ENCODE data around the gene DIAPH3.
"Not testable (repeated sequence)": the region's sequence is repeated elsewhere in the genome, so short reads cannot be mapped to it uniquely, and the experiment has no call there.

The DIAPH3 gene, protein sequence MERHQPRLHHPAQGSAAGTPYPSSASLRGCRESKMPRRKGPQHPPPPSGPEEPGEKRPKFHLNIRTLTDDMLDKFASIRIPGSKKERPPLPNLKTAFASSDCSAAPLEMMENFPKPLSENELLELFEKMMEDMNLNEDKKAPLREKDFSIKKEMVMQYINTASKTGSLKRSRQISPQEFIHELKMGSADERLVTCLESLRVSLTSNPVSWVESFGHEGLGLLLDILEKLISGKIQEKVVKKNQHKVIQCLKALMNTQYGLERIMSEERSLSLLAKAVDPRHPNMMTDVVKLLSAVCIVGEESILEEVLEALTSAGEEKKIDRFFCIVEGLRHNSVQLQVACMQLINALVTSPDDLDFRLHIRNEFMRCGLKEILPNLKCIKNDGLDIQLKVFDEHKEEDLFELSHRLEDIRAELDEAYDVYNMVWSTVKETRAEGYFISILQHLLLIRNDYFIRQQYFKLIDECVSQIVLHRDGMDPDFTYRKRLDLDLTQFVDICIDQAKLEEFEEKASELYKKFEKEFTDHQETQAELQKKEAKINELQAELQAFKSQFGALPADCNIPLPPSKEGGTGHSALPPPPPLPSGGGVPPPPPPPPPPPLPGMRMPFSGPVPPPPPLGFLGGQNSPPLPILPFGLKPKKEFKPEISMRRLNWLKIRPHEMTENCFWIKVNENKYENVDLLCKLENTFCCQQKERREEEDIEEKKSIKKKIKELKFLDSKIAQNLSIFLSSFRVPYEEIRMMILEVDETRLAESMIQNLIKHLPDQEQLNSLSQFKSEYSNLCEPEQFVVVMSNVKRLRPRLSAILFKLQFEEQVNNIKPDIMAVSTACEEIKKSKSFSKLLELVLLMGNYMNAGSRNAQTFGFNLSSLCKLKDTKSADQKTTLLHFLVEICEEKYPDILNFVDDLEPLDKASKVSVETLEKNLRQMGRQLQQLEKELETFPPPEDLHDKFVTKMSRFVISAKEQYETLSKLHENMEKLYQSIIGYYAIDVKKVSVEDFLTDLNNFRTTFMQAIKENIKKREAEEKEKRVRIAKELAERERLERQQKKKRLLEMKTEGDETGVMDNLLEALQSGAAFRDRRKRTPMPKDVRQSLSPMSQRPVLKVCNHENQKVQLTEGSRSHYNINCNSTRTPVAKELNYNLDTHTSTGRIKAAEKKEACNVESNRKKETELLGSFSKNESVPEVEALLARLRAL

GRCh38 chr13:60163478-60164233, at the start of gene DIAPH3:
Gene DIAPH3, minus strand, starts transcription at chr13:60163928. Its CDS starts 162 bp downstream, at chr13:60163766.
- peak; percentile 77 for DNase-seq

DNA sequence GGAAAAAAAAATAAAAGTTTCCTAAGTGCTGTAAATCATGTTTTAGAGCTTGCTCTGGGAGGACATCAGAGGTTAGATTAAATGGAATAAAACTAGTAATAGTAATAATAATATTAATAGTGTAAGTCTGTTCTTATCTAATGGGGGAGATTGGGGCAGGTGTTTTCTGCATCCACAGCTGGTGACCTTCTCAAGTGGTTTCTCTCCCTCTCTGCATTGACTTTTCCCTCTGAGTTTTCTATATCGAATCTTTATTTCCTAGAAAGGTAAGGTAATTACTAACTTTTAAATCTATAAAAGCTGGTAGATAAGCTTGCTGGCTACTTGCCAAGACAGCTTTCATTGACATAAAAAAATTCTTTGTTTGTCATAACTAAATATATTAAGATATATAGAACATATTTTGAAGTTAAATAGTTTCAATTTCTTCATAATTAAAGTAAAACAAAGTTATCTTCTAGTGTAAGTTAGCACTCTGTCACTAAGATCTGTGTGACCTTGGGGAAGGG, 49.6 kb upstream of the DIAPH3 start:
- DNase-seq: no peak

- DNase-seq: no peak
Observed at GRCh38 chr13:60211548-60211947, 47.8 kb upstream of the DIAPH3 start.

GRCh38 chr13:60210510-60211330, 47.0 kb upstream of the DIAPH3 start:
- DNase-seq: no peak

DNA sequence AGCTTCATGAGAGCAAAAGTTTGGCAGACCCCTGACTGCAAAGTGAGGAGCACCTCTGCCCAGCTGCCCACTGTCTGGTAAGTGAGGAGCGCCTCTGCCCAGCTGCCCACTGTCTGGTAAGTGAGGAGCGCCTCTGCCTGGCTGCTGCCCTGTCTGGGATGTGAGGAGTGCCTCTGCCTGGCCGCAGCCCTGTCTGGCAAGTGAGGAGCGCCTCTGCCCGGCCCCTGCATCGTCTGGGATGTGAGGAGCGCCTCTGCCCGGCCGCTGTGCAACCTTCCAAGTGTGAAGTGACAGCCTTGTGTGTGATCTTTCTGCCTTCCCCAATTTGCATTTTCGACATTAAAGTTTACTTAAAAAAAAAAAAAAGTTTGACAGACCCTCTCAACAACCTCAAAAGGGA, 41.8 kb upstream of the DIAPH3 start:
- DNase-seq: not testable (repeated sequence)

GRCh38 chr13:60201286-60201685, 37.6 kb upstream of the DIAPH3 start:
- no peak for DNase-seq

GRCh38 chr13:60195893-60196292, 32.2 kb upstream of the DIAPH3 start:
- not testable (repeated sequence) for DNase-seq

DNA sequence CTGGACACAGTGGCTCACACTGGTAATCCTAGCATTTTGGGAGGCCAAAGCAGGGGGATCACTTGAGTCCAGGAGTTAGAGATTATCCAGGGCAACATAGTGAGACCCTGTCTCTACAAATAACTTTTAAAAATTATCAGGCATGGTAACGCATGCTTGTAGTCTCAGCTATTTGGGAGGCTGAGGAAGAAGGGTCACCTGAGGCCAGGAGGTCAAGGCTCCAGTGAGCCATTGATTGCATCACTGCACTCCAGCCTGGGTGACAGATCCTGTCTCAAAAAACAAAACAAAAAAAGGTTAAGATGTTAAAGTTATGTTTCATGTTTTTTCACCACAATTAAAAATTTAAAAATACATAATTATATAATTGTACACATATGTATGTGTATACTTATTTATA, 19.2 kb upstream of the DIAPH3 start:
- DNase-seq: no peak

- no peak for DNase-seq
Observed at GRCh38 chr13:60178327-60178726, 14.6 kb upstream of the DIAPH3 start.

GRCh38 chr13:60175571-60175970, 11.8 kb upstream of the DIAPH3 start:
- no peak for DNase-seq

DNA sequence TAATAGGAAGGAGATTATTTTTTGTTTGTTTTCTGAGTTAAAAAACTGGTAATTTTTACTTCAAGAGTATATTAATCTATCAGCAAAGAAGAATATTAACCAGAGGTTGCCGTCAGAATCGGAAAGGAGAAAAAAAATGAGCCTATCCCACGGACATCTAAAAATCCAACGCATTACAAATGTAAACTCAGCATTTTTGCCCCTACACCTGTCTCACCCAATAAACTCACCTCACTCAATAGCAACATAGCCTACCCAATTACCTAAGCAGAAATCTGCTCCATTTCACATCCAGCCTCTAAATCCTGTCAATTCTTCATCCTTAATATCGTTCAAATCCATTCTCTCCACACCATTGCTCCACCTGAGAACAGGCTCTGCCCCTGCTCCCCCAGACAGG, 10.4 kb upstream of the DIAPH3 start:
- DNase-seq: no peak

- no peak for DNase-seq
Observed at GRCh38 chr13:60172111-60172510, 8.4 kb upstream of the DIAPH3 start.

GRCh38 chr13:60170414-60170813, 6.7 kb upstream of the DIAPH3 start:
- DNase-seq: no peak

GRCh38 chr13:60169239-60170031, 5.7 kb upstream of the DIAPH3 start:
- DNase-seq: no peak

DNA sequence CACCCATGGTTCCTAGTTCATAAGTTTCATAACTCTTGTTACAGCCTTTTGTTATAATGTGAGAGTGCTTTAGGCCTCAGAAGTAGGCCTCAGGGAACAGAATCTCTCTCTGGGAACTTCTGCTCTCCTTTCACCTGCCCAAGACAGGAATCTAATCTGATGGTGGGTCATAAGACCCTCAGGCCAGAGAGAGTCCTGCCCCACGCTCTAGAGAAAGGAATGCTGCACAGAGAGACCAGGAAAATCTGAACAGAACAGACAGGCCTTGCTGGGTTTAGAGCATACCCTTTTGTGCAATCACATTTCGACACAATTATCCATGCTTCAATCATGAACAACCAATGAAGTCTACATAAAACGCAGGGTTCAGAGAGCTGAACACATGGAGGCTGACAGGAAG, 3.4 kb upstream of the DIAPH3 start:
- no peak for DNase-seq

GRCh38 chr13:60165391-60166099, 1.8 kb upstream of the DIAPH3 start:
- DNase-seq: no peak

GRCh38 chr13:60164234-60164889, 634 bp upstream of the DIAPH3 start:
- no peak for DNase-seq

GRCh38 chr13:60162096-60162495, 1.6 kb downstream of the DIAPH3 start:
- DNase-seq: no peak

DNA sequence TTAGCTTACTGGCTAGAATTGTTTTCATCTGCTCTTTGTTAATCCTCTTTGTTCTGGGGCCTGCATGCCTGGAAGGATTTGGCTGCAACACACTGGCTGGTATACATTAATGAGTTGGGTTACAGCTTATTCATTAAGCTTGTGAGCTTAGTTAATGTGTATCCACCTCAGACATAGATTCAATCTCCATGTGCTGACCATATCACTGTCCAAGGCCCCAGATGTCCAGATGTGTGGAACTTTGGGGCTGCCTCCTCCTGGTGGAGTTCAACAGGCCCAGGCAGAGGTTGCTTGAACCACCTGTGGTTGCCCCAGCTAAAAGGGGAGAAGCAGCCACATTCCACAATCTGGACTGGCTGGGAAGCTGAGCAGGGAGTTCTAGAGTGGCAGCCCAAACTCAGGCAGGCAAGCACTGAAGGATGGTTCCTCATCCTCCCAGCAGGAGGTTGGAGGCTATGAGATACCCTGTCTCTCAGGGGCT, 5.4 kb downstream of the DIAPH3 start:
- DNase-seq: no peak
